ENCODE measurements around the gene RALGPS1. TPM values are rescaled to one million over a fixed set of nuclear protein-coding genes. Genes with fewer than 3 reads are reported as not detected.
"Not testable (repeated sequence)": the region's sequence is repeated elsewhere in the genome, so short reads cannot be mapped to it uniquely, and the experiment has no call there.

Gene RALGPS1
- total RNA-seq, 1 donor from 2014 or later: 30.7 TPM

- no peaks in the 10 kb centered on the region for H3F3A ChIP-seq (ENCODE audit: low read depth)
- no peaks in the 10 kb centered on the region for H3K9me3 ChIP-seq (ENCODE audit: low read depth)
- peaks cover under 1% of the 10 kb centered on the region for H3K4me1 ChIP-seq
- H3K4me1 Mint-ChIP-seq: peaks cover 4% of the 10 kb centered on the region
- no peak overlapping the region for H2AFZ ChIP-seq (replicated peaks)
- H3K27me3 ChIP-seq: no peaks in the 10 kb centered on the region
- H3K4me3 Mint-ChIP-seq: no peak overlapping the region
- H3K27ac Mint-ChIP-seq: no peak overlapping the region
- peaks cover 9% of the 10 kb centered on the region for H3K27me3 Mint-ChIP-seq (ENCODE audit: insufficient read depth, low read depth)
- H3K4me2 ChIP-seq: no peak overlapping the region
- H3K36me3 Mint-ChIP-seq: peaks cover 2% of the 10 kb centered on the region
- no peaks in the 10 kb centered on the region for H4K20me1 ChIP-seq (ENCODE audit: low read depth)
- no peaks in the 10 kb centered on the region for H3K9me3 Mint-ChIP-seq
- no peak for TF ChIP-seq EZH2 (IDR thresholded peaks at IDR 0.05)
- TF ChIP-seq EZH2phosphoT487 (IDR thresholded peaks at IDR 0.05): no peak
- no peak for TF ChIP-seq CTCF (IDR thresholded peaks at IDR 0.05)
- H3K9ac ChIP-seq: no peak overlapping the region
- no peaks in the 10 kb centered on the region for H3K79me2 ChIP-seq (ENCODE audit: low read depth)
- no peak overlapping the region for H3K27ac ChIP-seq
- no peak overlapping the region for H3K4me3 ChIP-seq
- H3K36me3 ChIP-seq: no peaks in the 10 kb centered on the region
- DNase-seq (ENCODE audit: low spot score): no peak
These were observed 256.1 kb downstream of the RALGPS1 start for GRCh38 chr9:127170652-127171051.

- not testable (repeated sequence) for H3K79me2 ChIP-seq (ENCODE audit: low read depth); H3K27me3 Mint-ChIP-seq (ENCODE audit: insufficient read depth, low read depth); H3K36me3 ChIP-seq; H3K36me3 Mint-ChIP-seq; H3K9ac ChIP-seq; H3K9me3 Mint-ChIP-seq; H4K20me1 ChIP-seq (ENCODE audit: low read depth); H3K4me1 Mint-ChIP-seq; H3K27ac ChIP-seq; H3K4me3 Mint-ChIP-seq; H3K4me2 ChIP-seq; H3K27me3 ChIP-seq; H3K4me3 ChIP-seq; H3K27ac Mint-ChIP-seq; H3K4me1 ChIP-seq; H3K9me3 ChIP-seq (ENCODE audit: low read depth); DNase-seq (ENCODE audit: low spot score); H2AFZ ChIP-seq (replicated peaks); H3F3A ChIP-seq (ENCODE audit: low read depth)
These were observed 256.8 kb downstream of the RALGPS1 start for GRCh38 chr9:127171348-127171747.

GRCh38 chr9:127172066-127172707 is 257.6 kb downstream of the RALGPS1 start:
- Mint-ChIP-seq H3K27ac (no peak overlapping the region), H3K27me3 (ENCODE audit: insufficient read depth, low read depth) (peaks cover 6% of the 10 kb centered on the region), H3K4me1 (peaks cover 3% of the 10 kb centered on the region), H3K36me3 (peaks cover 2% of the 10 kb centered on the region), H3K4me3 (no peak overlapping the region), H3K9me3 (no peaks in the 10 kb centered on the region)
- TF ChIP-seq EZH2phosphoT487 (IDR thresholded peaks at IDR 0.05) (no peak), EZH2 (IDR thresholded peaks at IDR 0.05) (no peak), CTCF (IDR thresholded peaks at IDR 0.05) (no peak)
- Histone ChIP-seq H3K9ac (no peak overlapping the region), H4K20me1 (ENCODE audit: low read depth) (no peaks in the 10 kb centered on the region), H3K4me1 (no peaks in the 10 kb centered on the region), H3K27me3 (no peaks in the 10 kb centered on the region), H3K36me3 (no peaks in the 10 kb centered on the region), H3K27ac (no peak overlapping the region), H3K9me3 (ENCODE audit: low read depth) (no peaks in the 10 kb centered on the region), H3K79me2 (ENCODE audit: low read depth) (no peaks in the 10 kb centered on the region), H2AFZ (replicated peaks) (no peak overlapping the region), H3K4me3 (no peak overlapping the region), H3F3A (ENCODE audit: low read depth) (no peaks in the 10 kb centered on the region), H3K4me2 (no peak overlapping the region)
- DNase-seq (ENCODE audit: low spot score): no peak

GRCh38 chr9:127173063-127173462 is 258.5 kb downstream of the RALGPS1 start:
- Histone ChIP-seq H3K4me3 (no peak overlapping the region), H3K9ac (no peak overlapping the region), H2AFZ (replicated peaks) (no peak overlapping the region), H3K4me1 (no peaks in the 10 kb centered on the region), H3K27ac (no peak overlapping the region), H3F3A (ENCODE audit: low read depth) (no peaks in the 10 kb centered on the region), H3K27me3 (no peaks in the 10 kb centered on the region), H4K20me1 (ENCODE audit: low read depth) (no peaks in the 10 kb centered on the region), H3K9me3 (ENCODE audit: low read depth) (no peaks in the 10 kb centered on the region), H3K79me2 (ENCODE audit: low read depth) (no peaks in the 10 kb centered on the region), H3K36me3 (no peaks in the 10 kb centered on the region), H3K4me2 (no peak overlapping the region)
- TF ChIP-seq EZH2 (IDR thresholded peaks at IDR 0.05) (no peak), EZH2phosphoT487 (IDR thresholded peaks at IDR 0.05) (no peak), CTCF (IDR thresholded peaks at IDR 0.05) (no peak)
- no peak overlapping the region for H3K27ac Mint-ChIP-seq
- H3K36me3 Mint-ChIP-seq: peaks cover 2% of the 10 kb centered on the region
- peaks cover 6% of the 10 kb centered on the region for H3K27me3 Mint-ChIP-seq (ENCODE audit: insufficient read depth, low read depth)
- no peaks in the 10 kb centered on the region for H3K9me3 Mint-ChIP-seq
- DNase-seq (ENCODE audit: low spot score): no peak
- peaks cover 3% of the 10 kb centered on the region for H3K4me1 Mint-ChIP-seq
- H3K4me3 Mint-ChIP-seq: no peak overlapping the region
